GM06990 (cell line): ENCODE results near the gene BRAT1.

Experiments
- DNase-seq: peaks from one replicate; pipeline ENCODE4 v3.0.0-alpha.2; 2011; ENCODE audit not compliant: insufficient read length; ENCODE audit errors: extremely low read depth
- H3K27me3 ChIP-seq: replicated peaks from 2 replicates; pipeline ENCODE4 v1.6.0; 2011; ENCODE audit warnings: low read length; ENCODE audit not compliant: control insufficient read depth, insufficient read depth
- H3K36me3 ChIP-seq: 2 replicates; pipeline ENCODE4 v1.5.1; 2011; ENCODE audit warnings: low read length; ENCODE audit not compliant: control insufficient read depth, insufficient read depth
- H3K4me3 ChIP-seq: replicated peaks from 2 replicates; pipeline ENCODE4 v1.5.1; 2011; ENCODE audit warnings: low read depth, mild to moderate bottlenecking, control low read depth, low read length
- CTCF ChIP-seq: IDR thresholded peaks from 2 replicates; pipeline ENCODE4 v1.5.1; 2011; ENCODE audit warnings: low read length, control low read depth, mild to moderate bottlenecking, inconsistent platforms; ENCODE audit not compliant: insufficient read depth, poor library complexity, severe bottlenecking

BRAT1 gene

DNA sequence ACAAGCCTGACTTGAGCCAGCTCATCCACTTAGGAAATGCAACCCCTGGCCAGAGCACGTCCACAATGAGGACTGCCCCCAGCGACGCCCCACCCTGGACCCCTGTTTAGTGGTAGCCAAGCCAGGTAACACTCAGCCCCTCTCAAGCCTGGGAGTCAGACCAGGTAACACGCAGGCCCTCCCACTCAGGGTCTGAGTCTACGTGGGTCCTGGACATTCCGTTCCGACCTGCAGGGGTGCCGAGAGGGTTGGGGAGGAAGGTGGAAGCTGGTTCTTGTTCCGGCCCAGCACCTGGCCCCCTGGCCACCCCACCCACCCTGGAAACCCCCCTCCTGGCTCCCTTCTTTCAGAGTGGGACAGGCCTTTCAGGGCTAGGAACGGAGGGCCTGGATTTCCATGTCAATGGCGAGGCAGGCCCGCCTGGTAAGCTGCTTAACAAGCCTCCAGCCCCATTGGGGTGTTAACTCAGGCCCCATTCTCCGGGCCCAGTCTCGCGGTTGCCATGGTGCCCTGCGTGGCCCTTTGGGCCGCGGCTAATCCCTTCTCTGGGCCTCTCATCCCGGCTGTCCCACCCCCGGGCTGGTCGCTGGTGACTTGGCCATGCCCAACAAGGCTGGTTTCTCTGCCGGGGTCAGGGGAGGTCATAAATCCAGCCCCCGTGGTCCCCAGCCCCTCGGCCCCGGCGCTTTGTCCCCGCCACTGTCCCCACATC is 55.4 kb downstream of the BRAT1 start:
- H3K27me3 ChIP-seq = no peaks in the 10 kb centered on the region; the same call in 1 of the 2 replicates
- H3K4me3 ChIP-seq = no peak overlapping the region
- no peak for TF ChIP-seq CTCF
- no peaks in the 10 kb centered on the region for H3K36me3 ChIP-seq
- no peak for DNase-seq

- Histone ChIP-seq H3K36me3 (no peaks in the 10 kb centered on the region), H3K27me3 (no peaks in the 10 kb centered on the region; the same call in 1 of the 2 replicates), H3K4me3 (no peak overlapping the region)
- TF ChIP-seq CTCF = no peak
- no peak for DNase-seq
Observed at GRCh38 chr7:2499181-2499580, 56.1 kb downstream of the BRAT1 start.

DNA sequence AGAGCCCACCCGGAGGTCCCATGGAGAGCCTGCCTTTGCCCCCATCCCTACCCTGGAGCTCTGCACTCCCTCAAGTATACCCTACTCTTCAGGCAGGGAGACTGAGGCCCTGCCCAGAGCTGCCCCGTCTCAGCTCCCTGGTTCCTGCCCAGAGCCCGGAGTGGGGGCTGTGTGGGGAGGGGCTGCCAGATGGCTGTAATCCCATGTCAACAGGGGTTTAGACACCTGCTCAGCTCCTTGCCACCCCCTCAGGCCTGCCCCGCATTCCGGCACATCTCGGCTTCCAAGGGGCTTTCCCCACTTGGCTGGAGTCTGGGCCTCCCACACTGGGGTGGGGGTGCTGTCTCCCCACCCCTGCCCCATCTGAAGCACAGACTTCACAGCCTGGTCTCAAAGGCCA is 56.6 kb downstream of the BRAT1 start:
- no peak for DNase-seq
- Histone ChIP-seq H3K27me3 (no peaks in the 10 kb centered on the region; the same call in 1 of the 2 replicates), H3K36me3 (no peaks in the 10 kb centered on the region), H3K4me3 (no peak overlapping the region)
- no peak for TF ChIP-seq CTCF

- H3K27me3 ChIP-seq = no peaks in the 10 kb centered on the region; the same call in 1 of the 2 replicates
- no peak for DNase-seq
- no peak overlapping the region for H3K4me3 ChIP-seq
- H3K36me3 ChIP-seq = no peaks in the 10 kb centered on the region
- no peak for TF ChIP-seq CTCF
Observed at GRCh38 chr7:2497500-2498336, 57.6 kb downstream of the BRAT1 start.

GRCh38 chr7:2497065-2497464 is 58.3 kb downstream of the BRAT1 start:
- no peak for DNase-seq
- H3K36me3 ChIP-seq = no peaks in the 10 kb centered on the region
- no peak overlapping the region for H3K4me3 ChIP-seq
- H3K27me3 ChIP-seq = no peaks in the 10 kb centered on the region; the same call in 1 of the 2 replicates
- no peak for TF ChIP-seq CTCF
